HCT116 (cell line): ENCODE measurements around the gene MRPL20.
A peak's percentile ranks its signal among the peaks of the same experiment; 100 is the strongest.

Source experiments
- CTCF ChIP-seq, 3 experiments: fragments of 200-600 bp in 1 of 3; sonication (generic) in 1 of 3; IDR thresholded peaks in 2 of 3; conservative IDR thresholded peaks in 1 of 3; 2 replicates each; pipeline ENCODE4 v1.5.1; 2012 to 2017; ENCODE audit warnings: low read depth in 2 of 3, low read length in 2 of 3, antibody characterized with exemption in 1 of 3, borderline replicate concordance in 1 of 3, control low read depth in 1 of 3, mild to moderate bottlenecking in 1 of 3, mixed read lengths in 1 of 3, mixed run types in 1 of 3, moderate library complexity in 1 of 3; ENCODE audit not compliant: insufficient read depth in 1 of 3
- EGR1 ChIP-seq: IDR thresholded peaks from 2 replicates; pipeline ENCODE4 v1.6.1; 2012; ENCODE audit warnings: low read depth
- EZH2 ChIP-seq: fragments of 200-600 bp; sonication (generic); IDR thresholded peaks from 2 replicates; pipeline ENCODE4 v1.6.1; 2017; ENCODE audit warnings: antibody characterized with exemption, mixed run types
- FOSL1 ChIP-seq: IDR thresholded peaks from 2 replicates; pipeline ENCODE4 v1.6.1; 2012; ENCODE audit warnings: low read depth
- JUND ChIP-seq: IDR thresholded peaks from 2 replicates; pipeline ENCODE4 v1.6.1; 2012
- MAX ChIP-seq: IDR thresholded peaks from 2 replicates; pipeline ENCODE4 v1.6.1; 2012
- POLR2A ChIP-seq: IDR thresholded peaks from 2 replicates; pipeline ENCODE4 v1.7.0; 2011; ENCODE audit warnings: borderline replicate concordance; ENCODE audit not compliant: insufficient read depth, insufficient read length; ENCODE audit errors: extremely low read depth
- POLR2AphosphoS5 ChIP-seq: IDR thresholded peaks from 2 replicates; pipeline ENCODE4 v1.6.1; 2011; ENCODE audit warnings: mild to moderate bottlenecking, low read depth, low read length, moderate library complexity
- RAD21 ChIP-seq: IDR thresholded peaks from 2 replicates; pipeline ENCODE4 v1.6.1; 2012; ENCODE audit warnings: low read depth, mild to moderate bottlenecking
- REST ChIP-seq: IDR thresholded peaks from 2 replicates; pipeline ENCODE4 v1.6.1; 2012; ENCODE audit warnings: low read depth
- SP1 ChIP-seq: IDR thresholded peaks from 2 replicates; pipeline ENCODE4 v1.6.1; 2012; ENCODE audit warnings: low read depth
- ZBTB33 ChIP-seq: IDR thresholded peaks from 2 replicates; pipeline ENCODE4 v1.6.1; 2011; ENCODE audit warnings: mild to moderate bottlenecking, low read length, moderate library complexity; ENCODE audit not compliant: insufficient replicate concordance; ENCODE audit errors: extremely low read depth
- ZNF274 ChIP-seq: fragments of 200-500 bp; sonication (Bioruptor generic); IDR thresholded peaks from 2 replicates; pipeline ENCODE4 v1.6.1; 2014; ENCODE audit warnings: mild to moderate bottlenecking, low read depth, low read length, inconsistent platforms

- no peak for TF ChIP-seq MAX
- no peak for TF ChIP-seq POLR2AphosphoS5
- peak in 1 of 3 experiments; percentile 13; a peak in 1 of 6 replicates for TF ChIP-seq CTCF (IDR thresholded peaks at IDR 0.05 in 2 of 3, conservative IDR thresholded peaks at IDR 0.05 in 1 of 3; ENCODE audit: borderline replicate concordance in 1 of 3, insufficient read depth in 1 of 3, low read depth in 2 of 3, low read length in 2 of 3)
- no peak for TF ChIP-seq ZBTB33
- no peak for TF ChIP-seq ZNF274
- no peak for TF ChIP-seq POLR2A
- no peak for TF ChIP-seq RAD21
- no peak for TF ChIP-seq EZH2
- no peak for TF ChIP-seq REST
- no peak for TF ChIP-seq FOSL1
- TF ChIP-seq EGR1, result no peak
- no peak for TF ChIP-seq SP1
- TF ChIP-seq JUND, result no peak
These were observed 23.3 kb upstream of the MRPL20 start for GRCh38 chr1:1430114-1430982.
